ENCODE measurements around the gene GBA2.

DNA sequence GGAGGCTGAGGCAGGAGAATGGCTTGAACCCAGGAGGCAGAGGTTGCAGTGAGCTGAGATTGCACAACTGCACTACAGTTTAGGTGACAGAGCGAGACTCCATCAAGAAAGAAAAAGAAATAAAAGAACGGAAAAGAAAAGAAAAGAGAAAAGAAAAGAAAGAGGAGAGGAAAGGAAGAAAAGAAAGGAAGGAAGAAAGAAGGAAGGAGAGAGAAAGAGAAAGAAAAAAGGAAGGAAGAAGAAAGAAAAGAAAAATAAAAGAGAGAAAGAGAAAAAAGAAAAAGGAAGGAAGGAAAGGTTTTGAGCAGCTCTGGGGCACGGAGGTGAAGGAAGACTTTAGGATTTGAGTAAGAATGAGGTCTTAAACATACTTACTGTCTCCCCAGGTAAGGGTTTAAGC lies 35.5 kb downstream of the GBA2 start:
- no peak for TF ChIP-seq EZH2 (IDR thresholded peaks at IDR 0.05; ENCODE audit: low read length)
- TF ChIP-seq, protein P1, sequence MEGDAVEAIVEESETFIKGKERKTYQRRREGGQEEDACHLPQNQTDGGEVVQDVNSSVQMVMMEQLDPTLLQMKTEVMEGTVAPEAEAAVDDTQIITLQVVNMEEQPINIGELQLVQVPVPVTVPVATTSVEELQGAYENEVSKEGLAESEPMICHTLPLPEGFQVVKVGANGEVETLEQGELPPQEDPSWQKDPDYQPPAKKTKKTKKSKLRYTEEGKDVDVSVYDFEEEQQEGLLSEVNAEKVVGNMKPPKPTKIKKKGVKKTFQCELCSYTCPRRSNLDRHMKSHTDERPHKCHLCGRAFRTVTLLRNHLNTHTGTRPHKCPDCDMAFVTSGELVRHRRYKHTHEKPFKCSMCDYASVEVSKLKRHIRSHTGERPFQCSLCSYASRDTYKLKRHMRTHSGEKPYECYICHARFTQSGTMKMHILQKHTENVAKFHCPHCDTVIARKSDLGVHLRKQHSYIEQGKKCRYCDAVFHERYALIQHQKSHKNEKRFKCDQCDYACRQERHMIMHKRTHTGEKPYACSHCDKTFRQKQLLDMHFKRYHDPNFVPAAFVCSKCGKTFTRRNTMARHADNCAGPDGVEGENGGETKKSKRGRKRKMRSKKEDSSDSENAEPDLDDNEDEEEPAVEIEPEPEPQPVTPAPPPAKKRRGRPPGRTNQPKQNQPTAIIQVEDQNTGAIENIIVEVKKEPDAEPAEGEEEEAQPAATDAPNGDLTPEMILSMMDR (optimal IDR thresholded peaks at IDR 0.05 in 1 of 3, IDR thresholded peaks at IDR 0.05 in 1 of 3, conservative IDR thresholded peaks at IDR 0.05 in 1 of 3; ENCODE audit: extremely low read depth in 1 of 3, insufficient read depth in 2 of 3, low read length in 3 of 3) = no peak
